ENCODE data around the gene EFNB2. TPM values are rescaled to one million over a fixed set of nuclear protein-coding genes. Genes with fewer than 3 reads are reported as not detected.

EFNB2 gene
- total and polyA plus RNA-seq, 2 of the 13 experiments (the other 11 are each of a cell fraction or from before 2014, with no cell fraction given) = 0.11 to 0.20 TPM

DNA sequence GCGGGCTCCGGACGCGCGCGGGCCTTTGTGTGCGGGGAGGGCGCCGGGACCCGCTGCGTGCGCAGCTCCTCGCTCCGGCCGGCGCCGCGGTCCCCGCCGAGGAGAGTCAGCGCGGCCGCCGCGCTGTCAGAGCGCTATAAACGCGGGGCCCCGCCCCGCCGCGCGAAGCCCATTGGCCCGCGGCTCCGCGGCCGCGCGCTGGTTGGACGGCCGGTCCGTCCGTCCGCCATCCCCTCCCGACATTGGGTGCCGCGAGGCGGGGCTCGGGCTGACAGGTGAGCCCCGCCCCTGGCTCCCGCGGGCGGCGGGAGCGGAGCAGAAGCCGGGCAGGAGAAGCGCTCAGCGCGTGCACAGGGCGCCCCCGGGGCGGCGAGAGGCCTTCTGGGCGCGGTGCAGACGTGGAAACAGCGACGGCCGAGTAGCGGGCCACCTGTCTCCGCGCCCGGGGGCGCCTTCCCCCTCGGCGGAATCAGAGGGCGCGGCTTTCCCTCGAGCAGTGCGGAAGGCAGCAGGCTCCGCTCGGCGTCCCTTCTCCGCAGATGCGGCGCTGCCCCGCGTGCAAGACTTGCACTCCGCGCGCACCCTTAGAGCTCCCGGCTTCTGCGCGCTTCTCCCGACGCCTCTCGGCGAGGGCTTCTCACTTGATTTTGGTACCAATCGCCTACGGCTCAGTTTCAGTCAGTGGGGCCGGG, at the start of gene EFNB2 (continued):
- TF ChIP-seq, protein P1, sequence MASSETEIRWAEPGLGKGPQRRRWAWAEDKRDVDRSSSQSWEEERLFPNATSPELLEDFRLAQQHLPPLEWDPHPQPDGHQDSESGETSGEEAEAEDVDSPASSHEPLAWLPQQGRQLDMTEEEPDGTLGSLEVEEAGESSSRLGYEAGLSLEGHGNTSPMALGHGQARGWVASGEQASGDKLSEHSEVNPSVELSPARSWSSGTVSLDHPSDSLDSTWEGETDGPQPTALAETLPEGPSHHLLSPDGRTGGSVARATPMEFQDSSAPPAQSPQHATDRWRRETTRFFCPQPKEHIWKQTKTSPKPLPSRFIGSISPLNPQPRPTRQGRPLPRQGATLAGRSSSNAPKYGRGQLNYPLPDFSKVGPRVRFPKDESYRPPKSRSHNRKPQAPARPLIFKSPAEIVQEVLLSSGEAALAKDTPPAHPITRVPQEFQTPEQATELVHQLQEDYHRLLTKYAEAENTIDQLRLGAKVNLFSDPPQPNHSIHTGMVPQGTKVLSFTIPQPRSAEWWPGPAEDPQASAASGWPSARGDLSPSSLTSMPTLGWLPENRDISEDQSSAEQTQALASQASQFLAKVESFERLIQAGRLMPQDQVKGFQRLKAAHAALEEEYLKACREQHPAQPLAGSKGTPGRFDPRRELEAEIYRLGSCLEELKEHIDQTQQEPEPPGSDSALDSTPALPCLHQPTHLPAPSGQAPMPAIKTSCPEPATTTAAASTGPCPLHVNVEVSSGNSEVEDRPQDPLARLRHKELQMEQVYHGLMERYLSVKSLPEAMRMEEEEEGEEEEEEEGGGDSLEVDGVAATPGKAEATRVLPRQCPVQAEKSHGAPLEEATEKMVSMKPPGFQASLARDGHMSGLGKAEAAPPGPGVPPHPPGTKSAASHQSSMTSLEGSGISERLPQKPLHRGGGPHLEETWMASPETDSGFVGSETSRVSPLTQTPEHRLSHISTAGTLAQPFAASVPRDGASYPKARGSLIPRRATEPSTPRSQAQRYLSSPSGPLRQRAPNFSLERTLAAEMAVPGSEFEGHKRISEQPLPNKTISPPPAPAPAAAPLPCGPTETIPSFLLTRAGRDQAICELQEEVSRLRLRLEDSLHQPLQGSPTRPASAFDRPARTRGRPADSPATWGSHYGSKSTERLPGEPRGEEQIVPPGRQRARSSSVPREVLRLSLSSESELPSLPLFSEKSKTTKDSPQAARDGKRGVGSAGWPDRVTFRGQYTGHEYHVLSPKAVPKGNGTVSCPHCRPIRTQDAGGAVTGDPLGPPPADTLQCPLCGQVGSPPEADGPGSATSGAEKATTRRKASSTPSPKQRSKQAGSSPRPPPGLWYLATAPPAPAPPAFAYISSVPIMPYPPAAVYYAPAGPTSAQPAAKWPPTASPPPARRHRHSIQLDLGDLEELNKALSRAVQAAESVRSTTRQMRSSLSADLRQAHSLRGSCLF (CRISPR knock-in tag; IDR thresholded peaks at IDR 0.05; ENCODE audit: borderline replicate concordance) = 0 out of 2 replicates have a peak, but pooled peaks have one; percentile 40
- TF ChIP-seq SAFB2 (CRISPR knock-in tag; IDR thresholded peaks at IDR 0.05; ENCODE audit: borderline replicate concordance, low read depth) (peak; percentile 77; the same call in 1 of the 2 replicates), ZBTB8A (CRISPR knock-in tag; IDR thresholded peaks at IDR 0.05; ENCODE audit: borderline replicate concordance, low read depth) (peak; percentile 52; the same call in 1 of the 2 replicates), MATR3 (CRISPR knock-in tag; IDR thresholded peaks at IDR 0.05) (no peak), AGO1 (IDR thresholded peaks at IDR 0.05; ENCODE audit: low read depth, low read length, poor library complexity, severe bottlenecking) (peak; percentile 21)
- TF ChIP-seq, protein P2, sequence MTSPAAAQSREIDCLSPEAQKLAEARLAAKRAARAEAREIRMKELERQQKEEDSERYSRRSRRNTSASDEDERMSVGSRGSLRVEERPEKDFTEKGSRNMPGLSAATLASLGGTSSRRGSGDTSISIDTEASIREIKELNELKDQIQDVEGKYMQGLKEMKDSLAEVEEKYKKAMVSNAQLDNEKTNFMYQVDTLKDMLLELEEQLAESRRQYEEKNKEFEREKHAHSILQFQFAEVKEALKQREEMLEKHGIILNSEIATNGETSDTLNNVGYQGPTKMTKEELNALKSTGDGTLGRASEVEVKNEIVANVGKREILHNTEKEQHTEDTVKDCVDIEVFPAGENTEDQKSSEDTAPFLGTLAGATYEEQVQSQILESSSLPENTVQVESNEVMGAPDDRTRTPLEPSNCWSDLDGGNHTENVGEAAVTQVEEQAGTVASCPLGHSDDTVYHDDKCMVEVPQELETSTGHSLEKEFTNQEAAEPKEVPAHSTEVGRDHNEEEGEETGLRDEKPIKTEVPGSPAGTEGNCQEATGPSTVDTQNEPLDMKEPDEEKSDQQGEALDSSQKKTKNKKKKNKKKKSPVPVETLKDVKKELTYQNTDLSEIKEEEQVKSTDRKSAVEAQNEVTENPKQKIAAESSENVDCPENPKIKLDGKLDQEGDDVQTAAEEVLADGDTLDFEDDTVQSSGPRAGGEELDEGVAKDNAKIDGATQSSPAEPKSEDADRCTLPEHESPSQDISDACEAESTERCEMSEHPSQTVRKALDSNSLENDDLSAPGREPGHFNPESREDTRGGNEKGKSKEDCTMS (CRISPR knock-in tag; conservative IDR thresholded peaks at IDR 0.05) = no peak
- TF ChIP-seq, protein P3, sequence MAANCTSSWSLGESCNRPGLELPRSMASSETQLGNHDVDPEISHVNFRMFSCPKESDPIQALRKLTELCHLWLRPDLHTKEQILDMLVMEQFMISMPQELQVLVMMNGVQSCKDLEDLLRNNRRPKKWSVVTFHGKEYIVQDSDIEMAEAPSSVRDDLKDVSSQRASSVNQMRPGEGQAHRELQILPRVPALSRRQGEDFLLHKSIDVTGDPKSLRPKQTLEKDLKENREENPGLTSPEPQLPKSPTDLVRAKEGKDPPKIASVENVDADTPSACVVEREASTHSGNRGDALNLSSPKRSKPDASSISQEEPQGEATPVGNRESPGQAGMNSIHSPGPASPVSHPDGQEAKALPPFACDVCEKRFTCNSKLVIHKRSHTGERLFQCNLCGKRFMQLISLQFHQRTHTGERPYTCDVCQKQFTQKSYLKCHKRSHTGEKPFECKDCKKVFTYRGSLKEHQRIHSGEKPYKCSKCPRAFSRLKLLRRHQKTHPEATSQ (CRISPR knock-in tag; IDR thresholded peaks at IDR 0.05; ENCODE audit: borderline replicate concordance) = 0 out of 2 replicates have a peak, but pooled peaks have one; percentile 3
- TF ChIP-seq, protein P4, sequence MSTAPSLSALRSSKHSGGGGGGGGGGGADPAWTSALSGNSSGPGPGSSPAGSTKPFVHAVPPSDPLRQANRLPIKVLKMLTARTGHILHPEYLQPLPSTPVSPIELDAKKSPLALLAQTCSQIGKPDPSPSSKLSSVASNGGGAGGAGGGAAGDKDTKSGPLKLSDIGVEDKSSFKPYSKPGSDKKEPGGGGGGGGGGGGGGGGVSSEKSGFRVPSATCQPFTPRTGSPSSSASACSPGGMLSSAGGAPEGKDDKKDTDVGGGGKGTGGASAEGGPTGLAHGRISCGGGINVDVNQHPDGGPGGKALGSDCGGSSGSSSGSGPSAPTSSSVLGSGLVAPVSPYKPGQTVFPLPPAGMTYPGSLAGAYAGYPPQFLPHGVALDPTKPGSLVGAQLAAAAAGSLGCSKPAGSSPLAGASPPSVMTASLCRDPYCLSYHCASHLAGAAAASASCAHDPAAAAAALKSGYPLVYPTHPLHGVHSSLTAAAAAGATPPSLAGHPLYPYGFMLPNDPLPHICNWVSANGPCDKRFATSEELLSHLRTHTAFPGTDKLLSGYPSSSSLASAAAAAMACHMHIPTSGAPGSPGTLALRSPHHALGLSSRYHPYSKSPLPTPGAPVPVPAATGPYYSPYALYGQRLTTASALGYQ (CRISPR knock-in tag; IDR thresholded peaks at IDR 0.05) = 0 out of 2 replicates have a peak, but pooled peaks have one; percentile 46
- TF ChIP-seq, protein P5, sequence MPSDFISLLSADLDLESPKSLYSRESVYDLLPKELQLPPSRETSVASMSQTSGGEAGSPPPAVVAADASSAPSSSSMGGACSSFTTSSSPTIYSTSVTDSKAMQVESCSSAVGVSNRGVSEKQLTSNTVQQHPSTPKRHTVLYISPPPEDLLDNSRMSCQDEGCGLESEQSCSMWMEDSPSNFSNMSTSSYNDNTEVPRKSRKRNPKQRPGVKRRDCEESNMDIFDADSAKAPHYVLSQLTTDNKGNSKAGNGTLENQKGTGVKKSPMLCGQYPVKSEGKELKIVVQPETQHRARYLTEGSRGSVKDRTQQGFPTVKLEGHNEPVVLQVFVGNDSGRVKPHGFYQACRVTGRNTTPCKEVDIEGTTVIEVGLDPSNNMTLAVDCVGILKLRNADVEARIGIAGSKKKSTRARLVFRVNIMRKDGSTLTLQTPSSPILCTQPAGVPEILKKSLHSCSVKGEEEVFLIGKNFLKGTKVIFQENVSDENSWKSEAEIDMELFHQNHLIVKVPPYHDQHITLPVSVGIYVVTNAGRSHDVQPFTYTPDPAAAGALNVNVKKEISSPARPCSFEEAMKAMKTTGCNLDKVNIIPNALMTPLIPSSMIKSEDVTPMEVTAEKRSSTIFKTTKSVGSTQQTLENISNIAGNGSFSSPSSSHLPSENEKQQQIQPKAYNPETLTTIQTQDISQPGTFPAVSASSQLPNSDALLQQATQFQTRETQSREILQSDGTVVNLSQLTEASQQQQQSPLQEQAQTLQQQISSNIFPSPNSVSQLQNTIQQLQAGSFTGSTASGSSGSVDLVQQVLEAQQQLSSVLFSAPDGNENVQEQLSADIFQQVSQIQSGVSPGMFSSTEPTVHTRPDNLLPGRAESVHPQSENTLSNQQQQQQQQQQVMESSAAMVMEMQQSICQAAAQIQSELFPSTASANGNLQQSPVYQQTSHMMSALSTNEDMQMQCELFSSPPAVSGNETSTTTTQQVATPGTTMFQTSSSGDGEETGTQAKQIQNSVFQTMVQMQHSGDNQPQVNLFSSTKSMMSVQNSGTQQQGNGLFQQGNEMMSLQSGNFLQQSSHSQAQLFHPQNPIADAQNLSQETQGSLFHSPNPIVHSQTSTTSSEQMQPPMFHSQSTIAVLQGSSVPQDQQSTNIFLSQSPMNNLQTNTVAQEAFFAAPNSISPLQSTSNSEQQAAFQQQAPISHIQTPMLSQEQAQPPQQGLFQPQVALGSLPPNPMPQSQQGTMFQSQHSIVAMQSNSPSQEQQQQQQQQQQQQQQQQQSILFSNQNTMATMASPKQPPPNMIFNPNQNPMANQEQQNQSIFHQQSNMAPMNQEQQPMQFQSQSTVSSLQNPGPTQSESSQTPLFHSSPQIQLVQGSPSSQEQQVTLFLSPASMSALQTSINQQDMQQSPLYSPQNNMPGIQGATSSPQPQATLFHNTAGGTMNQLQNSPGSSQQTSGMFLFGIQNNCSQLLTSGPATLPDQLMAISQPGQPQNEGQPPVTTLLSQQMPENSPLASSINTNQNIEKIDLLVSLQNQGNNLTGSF (CRISPR knock-in tag; IDR thresholded peaks at IDR 0.05) = peak; percentile 58; the same call in 1 of the 2 replicates
